SU-DHL-6 (cell line): Measurements from ENCODE around the gene PFN1.

Experiments used
- H2AFZ ChIP-seq: fragments of 200-600 bp; sonication (generic); 2 replicates; pipeline ENCODE4 v1.6.1; 2014; ENCODE audit warnings: low read depth, mild to moderate bottlenecking, moderate library complexity, mixed read lengths, antibody characterized with exemption, low read length; ENCODE audit not compliant: severe bottlenecking
- H3F3A ChIP-seq: fragments of 200-600 bp; shearing (Covaris generic); 2 replicates; pipeline ENCODE4 v1.6.0; 2016; ENCODE audit warnings: antibody characterized with exemption, mild to moderate bottlenecking; ENCODE audit not compliant: insufficient read depth
- H3K27ac ChIP-seq: fragments of 200-600 bp; sonication (generic); 2 replicates; pipeline ENCODE4 v1.5.1; 2016; ENCODE audit warnings: low read depth, mild to moderate bottlenecking, low read length, moderate library complexity, mixed read lengths
- H3K27me3 ChIP-seq: fragments of 200-600 bp; sonication (generic), shearing (Covaris generic); 2 replicates; pipeline ENCODE4 v1.6.0; 2014; ENCODE audit warnings: mild to moderate bottlenecking, low read length
- H3K36me3 ChIP-seq: fragments of 200-600 bp; sonication (generic); 2 replicates; pipeline ENCODE4 v1.6.1; 2014; ENCODE audit warnings: mild to moderate bottlenecking, low read length, mixed read lengths
- H3K4me2 ChIP-seq: fragments of 300-600, 200-600 bp; shearing (Covaris generic), sonication (generic); 2 replicates; pipeline ENCODE4 v1.6.0; 2014; ENCODE audit warnings: low read length, low read depth, mild to moderate bottlenecking; ENCODE audit not compliant: poor library complexity, severe bottlenecking
- H3K4me3 ChIP-seq: fragments of 200-600 bp; sonication (generic); 2 replicates; pipeline ENCODE4 v1.5.1; 2014; ENCODE audit warnings: antibody characterized with exemption, low read length, mild to moderate bottlenecking, mixed read lengths; ENCODE audit not compliant: insufficient read depth, poor library complexity, severe bottlenecking
- H3K79me2 ChIP-seq: fragments of 200-600 bp; sonication (generic); 2 replicates; pipeline ENCODE4 v1.6.1; 2014; ENCODE audit warnings: mild to moderate bottlenecking, low read length, moderate library complexity; ENCODE audit not compliant: insufficient read depth
- H3K9ac ChIP-seq: fragments of 200-600 bp; sonication (generic); 2 replicates; pipeline ENCODE4 v1.7.0; 2014; ENCODE audit warnings: mild to moderate bottlenecking, low read length
- H3K9me2 ChIP-seq: fragments of 200-600 bp; sonication (generic); replicated peaks from 2 replicates; pipeline ENCODE4 v1.6.1; 2014; ENCODE audit warnings: low read length; ENCODE audit not compliant: insufficient read depth
- H3K9me3 ChIP-seq: fragments of 200-600 bp; sonication (generic); 2 replicates; pipeline ENCODE4 v1.6.1; 2014; ENCODE audit warnings: low read length, mixed read lengths; ENCODE audit not compliant: insufficient read depth
- H4K20me1 ChIP-seq: fragments of 200-600 bp; sonication (generic); 2 replicates; pipeline ENCODE4 v1.6.1; 2014; ENCODE audit warnings: low read depth, mild to moderate bottlenecking, antibody characterized with exemption, low read length, moderate library complexity, mixed read lengths
- EZH2phosphoT487 ChIP-seq: fragments of 200-600 bp; sonication (generic), shearing (Covaris generic); conservative IDR thresholded peaks from 2 replicates; pipeline ENCODE4 v1.6.1; 2018; ENCODE audit warnings: mild to moderate bottlenecking, antibody characterized with exemption, low read length, moderate library complexity, mixed read lengths
- TF ChIP-seq, protein P1 (sequence below): fragments of 200-600 bp; sonication (generic); IDR thresholded peaks from one replicate; pipeline ENCODE4 v1.5.1; 2017; ENCODE audit warnings: antibody characterized with exemption, mild to moderate bottlenecking, low read length, moderate library complexity; ENCODE audit not compliant: insufficient read depth, poor library complexity, severe bottlenecking

The PFN1 gene

DNA sequence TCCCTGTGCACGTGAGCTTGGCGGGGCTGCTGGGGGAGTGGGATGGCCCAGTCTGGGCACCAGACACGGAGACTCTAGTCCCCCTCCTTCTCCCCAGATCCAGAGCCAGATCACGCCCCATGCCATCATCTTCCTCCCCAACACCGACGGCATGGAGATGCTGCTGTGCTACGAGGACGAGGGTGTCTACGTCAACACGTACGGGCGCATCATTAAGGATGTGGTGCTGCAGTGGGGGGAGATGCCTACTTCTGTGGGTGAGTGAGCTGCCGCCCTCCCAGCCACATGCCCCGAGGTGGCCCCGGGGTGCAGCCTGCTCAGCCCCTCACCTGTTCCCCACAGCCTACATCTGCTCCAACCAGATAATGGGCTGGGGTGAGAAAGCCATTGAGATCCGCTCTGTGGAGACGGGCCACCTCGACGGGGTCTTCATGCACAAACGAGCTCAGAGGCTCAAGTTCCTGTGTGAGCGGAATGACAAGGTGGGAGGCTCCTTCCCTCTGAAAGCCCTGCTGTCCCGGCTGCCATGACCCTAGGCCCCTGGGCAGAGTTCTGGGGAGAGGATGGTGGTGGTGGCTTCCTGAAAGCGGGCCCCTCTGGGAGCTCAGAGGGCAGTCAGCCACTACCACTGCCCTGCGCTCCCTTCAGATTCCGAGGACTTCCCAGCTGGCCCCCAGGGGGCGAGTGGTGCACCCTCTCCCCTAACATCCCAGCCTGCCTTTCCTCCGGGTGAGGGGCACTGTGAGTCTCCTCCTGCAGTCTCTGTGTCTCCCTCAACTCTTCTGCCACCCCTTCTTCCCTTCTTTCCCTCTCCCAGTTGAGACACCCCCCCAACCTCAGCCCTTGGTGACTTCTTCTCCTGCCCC lies 51.8 kb downstream of the PFN1 start:
- Histone ChIP-seq H3K9ac (no peak overlapping the region), H3K9me2 (no peaks in the 10 kb centered on the region), H3K79me2 (no peaks in the 10 kb centered on the region), H3K27me3 (no peaks in the 10 kb centered on the region), H4K20me1 (no peaks in the 10 kb centered on the region), H3K4me3 (no peak overlapping the region), H3K27ac (no peak overlapping the region), H3K4me2 (no peak overlapping the region), H2AFZ (no peak overlapping the region), H3K36me3 (no peaks in the 10 kb centered on the region), H3F3A (peaks cover 5% of the 10 kb centered on the region; the same call in 1 of the 2 replicates), H3K9me3 (no peaks in the 10 kb centered on the region)
- TF ChIP-seq EZH2phosphoT487: no peak
- TF ChIP-seq, protein P1, sequence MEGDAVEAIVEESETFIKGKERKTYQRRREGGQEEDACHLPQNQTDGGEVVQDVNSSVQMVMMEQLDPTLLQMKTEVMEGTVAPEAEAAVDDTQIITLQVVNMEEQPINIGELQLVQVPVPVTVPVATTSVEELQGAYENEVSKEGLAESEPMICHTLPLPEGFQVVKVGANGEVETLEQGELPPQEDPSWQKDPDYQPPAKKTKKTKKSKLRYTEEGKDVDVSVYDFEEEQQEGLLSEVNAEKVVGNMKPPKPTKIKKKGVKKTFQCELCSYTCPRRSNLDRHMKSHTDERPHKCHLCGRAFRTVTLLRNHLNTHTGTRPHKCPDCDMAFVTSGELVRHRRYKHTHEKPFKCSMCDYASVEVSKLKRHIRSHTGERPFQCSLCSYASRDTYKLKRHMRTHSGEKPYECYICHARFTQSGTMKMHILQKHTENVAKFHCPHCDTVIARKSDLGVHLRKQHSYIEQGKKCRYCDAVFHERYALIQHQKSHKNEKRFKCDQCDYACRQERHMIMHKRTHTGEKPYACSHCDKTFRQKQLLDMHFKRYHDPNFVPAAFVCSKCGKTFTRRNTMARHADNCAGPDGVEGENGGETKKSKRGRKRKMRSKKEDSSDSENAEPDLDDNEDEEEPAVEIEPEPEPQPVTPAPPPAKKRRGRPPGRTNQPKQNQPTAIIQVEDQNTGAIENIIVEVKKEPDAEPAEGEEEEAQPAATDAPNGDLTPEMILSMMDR: no peak

DNA sequence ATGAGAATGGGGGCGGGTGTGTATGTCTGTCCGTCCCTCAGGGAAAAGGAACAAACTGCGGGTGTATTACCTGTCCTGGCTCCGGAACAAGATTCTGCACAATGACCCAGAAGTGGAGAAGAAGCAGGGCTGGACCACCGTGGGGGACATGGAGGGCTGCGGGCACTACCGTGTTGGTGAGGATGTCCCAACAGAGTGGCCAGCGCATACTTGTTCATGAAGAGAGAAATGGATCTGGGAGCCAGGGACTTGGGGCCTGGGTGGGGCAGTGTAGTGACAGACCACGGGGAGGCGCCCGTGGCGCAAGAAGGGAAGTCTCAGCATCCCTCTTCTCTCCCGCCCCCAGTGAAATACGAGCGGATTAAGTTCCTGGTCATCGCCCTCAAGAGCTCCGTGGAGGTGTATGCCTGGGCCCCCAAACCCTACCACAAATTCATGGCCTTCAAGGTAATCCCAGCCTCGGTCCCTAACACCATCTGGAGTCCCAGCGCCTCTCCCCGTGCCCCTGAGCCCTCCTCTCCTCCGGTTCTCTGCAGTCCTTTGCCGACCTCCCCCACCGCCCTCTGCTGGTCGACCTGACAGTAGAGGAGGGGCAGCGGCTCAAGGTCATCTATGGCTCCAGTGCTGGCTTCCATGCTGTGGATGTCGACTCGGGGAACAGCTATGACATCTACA lies 52.5 kb downstream of the PFN1 start:
- Histone ChIP-seq H3K27me3 (no peaks in the 10 kb centered on the region), H3K27ac (no peak overlapping the region), H3K9me3 (no peaks in the 10 kb centered on the region), H3F3A (peaks cover 5% of the 10 kb centered on the region; the same call in 1 of the 2 replicates), H3K36me3 (no peaks in the 10 kb centered on the region), H2AFZ (no peak overlapping the region), H3K9ac (no peak overlapping the region), H3K4me3 (no peak overlapping the region), H3K4me2 (no peak overlapping the region), H4K20me1 (no peaks in the 10 kb centered on the region), H3K9me2 (no peaks in the 10 kb centered on the region), H3K79me2 (no peaks in the 10 kb centered on the region)
- TF ChIP-seq, protein P1: no peak
- no peak for TF ChIP-seq EZH2phosphoT487
